Kidney (tissue), 14 donors: ENCODE results near the gene CEP104. TPM values are rescaled to one million over a fixed set of nuclear protein-coding genes. Genes with fewer than 3 reads are reported as not detected.

Experiments
- DNase-seq, 5 donors: peaks; one replicate each; pipeline ENCODE4 v3.0.0-alpha.2; 2013 to 2020
- FAIRE-seq: peaks from 2 replicates; lab custom pipeline; 2012; peaks lifted over from hg19 to GRCh38; lab: Jason Lieb, UNC
- H3K27ac ChIP-seq, 2 donors: one replicate each; pipeline ENCODE4 v1.7.0; 2013; ENCODE audit warnings: low read depth in 2 of 2, low read length in 2 of 2, inconsistent platforms in 1 of 2
- H3K27me3 ChIP-seq: one replicate; pipeline ENCODE4 v1.7.1; 2013; ENCODE audit warnings: low read length, inconsistent platforms; ENCODE audit not compliant: control insufficient read depth, insufficient read depth
- H3K36me3 ChIP-seq, 3 donors: one replicate each; pipeline versions ENCODE4 v1.7.0 to v1.7.1; 2013; ENCODE audit warnings: low read length in 3 of 3, control low read depth in 1 of 3, inconsistent platforms in 1 of 3; ENCODE audit not compliant: insufficient read depth in 3 of 3, control insufficient read depth in 2 of 3
- H3K4me1 ChIP-seq, 3 donors: one replicate each; pipeline versions ENCODE4 v1.7.0 to v1.7.1; 2013; ENCODE audit warnings: low read length in 3 of 3, inconsistent platforms in 1 of 3, low read depth in 1 of 3; ENCODE audit not compliant: control insufficient read depth in 2 of 3, insufficient read depth in 2 of 3
- H3K4me3 ChIP-seq, 3 donors: one replicate each; pipeline versions ENCODE4 v1.7.0 to v1.8.1; 2013; ENCODE audit warnings: low read length in 3 of 3, control low read depth in 1 of 3, inconsistent platforms in 1 of 3
- H3K9ac ChIP-seq, 3 donors: one replicate each; pipeline versions ENCODE4 v1.7.0 to v1.7.1; 2013; ENCODE audit warnings: low read length in 3 of 3, control low read depth in 1 of 3, inconsistent platforms in 1 of 3
- H3K9me3 ChIP-seq, 3 donors: one replicate each; pipeline versions ENCODE4 v1.7.0 to v1.7.1; 2013; ENCODE audit warnings: low read length in 3 of 3, control low read depth in 1 of 3, inconsistent platforms in 1 of 3; ENCODE audit not compliant: control insufficient read depth in 2 of 3, insufficient read depth in 1 of 3
- intact Hi-C: fragments of 100-400 bp; cut with DNase I; formaldehyde crosslinking; loops from one replicate; pipeline ENCODE4 v1.11.1; 2022
- polyA plus RNA-seq: library from polyadenylated mRNA; stranded (reverse); fragments of 350-450 nt; fragmentation: Illumina TruSeq; extraction: RNeasy Lipid Tissue Mini Kit (QIAGEN cat#74804); gene quantifications from one replicate; pipeline ENCODE4 v1.2.3, GENCODE V29; 2014; ENCODE audit warnings: low read depth, low replicate concordance; ENCODE audit not compliant: insufficient read depth
- total RNA-seq: library from RNA; stranded (reverse); fragmentation: NEBNext Ultra II Directional; extraction: Animal tissue kit (Norgen Biotek cat#: 25700); gene quantifications from one replicate; pipeline ENCODE4 v1.2.1, GENCODE V29; 2021
- TF ChIP-seq, protein P1 (sequence below): IDR thresholded peaks from 3 replicates; pipeline ENCODE4 v1.5.1; 2012; ENCODE audit warnings: mild to moderate bottlenecking, moderate library complexity, borderline replicate concordance; ENCODE audit not compliant: insufficient read depth; ENCODE audit errors: extremely low read depth
- donor health status: control.
- donor health status: control.
- donor health status: control.
- donor health status: control.
- donor health status: control.
- donor health status: DM: yes; HTN: yes; CAD: no.
- donor health status: Normal renal cell carcinoma (clear cell type).

The CEP104 gene
- total and polyA plus RNA-seq, 2 donors from 2014 or later = 11.1 to 51.2 TPM

DNA sequence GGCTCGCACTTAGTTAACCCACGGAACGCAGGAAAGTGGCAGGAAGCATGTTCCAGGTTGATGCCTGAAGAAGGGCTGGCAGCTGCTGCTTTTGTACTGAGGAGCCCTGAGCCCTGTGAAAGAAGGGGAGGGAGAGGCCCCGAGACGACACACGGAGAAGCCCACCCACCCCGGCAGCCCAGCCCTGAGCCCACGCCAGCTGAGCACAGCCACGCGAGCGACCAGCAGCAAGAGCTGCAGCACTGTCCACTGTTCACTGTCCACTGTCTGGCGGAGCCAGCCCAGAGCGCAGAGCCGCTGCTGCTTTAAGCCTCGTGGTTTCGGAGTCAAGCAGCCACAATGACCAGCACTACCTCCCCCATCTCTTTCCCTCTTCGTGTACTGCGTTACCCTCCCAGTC is 66.1 kb downstream of the CEP104 start:
- FAIRE-seq (no peak), DNase-seq (peak in 1 of 5 donors; percentile 58)
- Histone ChIP-seq H3K4me3 (no peak overlapping the region), H3K36me3 (peaks cover 0 to 7% (median 3%) of the 10 kb centered on the region in 3 donors), H3K4me1 (peaks cover 0 to 9% (median 4%) of the 10 kb centered on the region in 3 donors), H3K27ac (no peak overlapping the region), H3K9me3 (no peaks in the 10 kb centered on the region), H3K9ac (no peak overlapping the region), H3K27me3 (no peaks in the 10 kb centered on the region)
- TF ChIP-seq, protein P1, sequence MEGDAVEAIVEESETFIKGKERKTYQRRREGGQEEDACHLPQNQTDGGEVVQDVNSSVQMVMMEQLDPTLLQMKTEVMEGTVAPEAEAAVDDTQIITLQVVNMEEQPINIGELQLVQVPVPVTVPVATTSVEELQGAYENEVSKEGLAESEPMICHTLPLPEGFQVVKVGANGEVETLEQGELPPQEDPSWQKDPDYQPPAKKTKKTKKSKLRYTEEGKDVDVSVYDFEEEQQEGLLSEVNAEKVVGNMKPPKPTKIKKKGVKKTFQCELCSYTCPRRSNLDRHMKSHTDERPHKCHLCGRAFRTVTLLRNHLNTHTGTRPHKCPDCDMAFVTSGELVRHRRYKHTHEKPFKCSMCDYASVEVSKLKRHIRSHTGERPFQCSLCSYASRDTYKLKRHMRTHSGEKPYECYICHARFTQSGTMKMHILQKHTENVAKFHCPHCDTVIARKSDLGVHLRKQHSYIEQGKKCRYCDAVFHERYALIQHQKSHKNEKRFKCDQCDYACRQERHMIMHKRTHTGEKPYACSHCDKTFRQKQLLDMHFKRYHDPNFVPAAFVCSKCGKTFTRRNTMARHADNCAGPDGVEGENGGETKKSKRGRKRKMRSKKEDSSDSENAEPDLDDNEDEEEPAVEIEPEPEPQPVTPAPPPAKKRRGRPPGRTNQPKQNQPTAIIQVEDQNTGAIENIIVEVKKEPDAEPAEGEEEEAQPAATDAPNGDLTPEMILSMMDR = no peak
- intact Hi-C loops = no loop called here

DNA sequence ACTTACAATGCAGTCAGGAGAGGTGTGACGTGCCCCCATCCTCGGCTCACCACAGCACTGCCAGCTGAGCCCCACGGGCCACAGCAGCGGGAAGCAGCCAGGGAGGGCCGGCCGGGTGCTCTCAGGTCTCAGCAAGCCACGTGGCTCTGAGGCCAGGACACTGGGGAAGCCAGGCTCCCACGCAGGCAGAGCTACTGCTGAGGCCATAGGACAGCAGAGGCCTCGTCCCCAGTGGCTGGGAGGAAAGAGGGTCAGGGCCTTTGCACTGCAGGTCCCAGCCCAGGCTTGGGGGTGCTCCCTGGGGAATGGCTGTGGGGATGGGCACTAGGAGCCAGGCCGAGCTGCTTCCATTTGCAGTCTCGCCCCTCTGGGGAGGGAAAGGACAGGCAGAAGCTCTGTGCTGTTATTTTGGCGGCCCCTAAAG is 66.5 kb downstream of the CEP104 start:
- FAIRE-seq = no peak
- TF ChIP-seq, protein P1 = no peak
- Histone ChIP-seq H3K9ac (no peak overlapping the region), H3K27ac (no peak overlapping the region), H3K4me1 (peaks cover 0 to 9% (median 4%) of the 10 kb centered on the region in 3 donors), H3K27me3 (no peaks in the 10 kb centered on the region), H3K36me3 (peaks cover 0 to 7% (median 3%) of the 10 kb centered on the region in 3 donors), H3K9me3 (no peaks in the 10 kb centered on the region), H3K4me3 (no peak overlapping the region)
- intact Hi-C loops = no loop called here
- peak in 1 of 5 donors; percentile 76 for DNase-seq

DNA sequence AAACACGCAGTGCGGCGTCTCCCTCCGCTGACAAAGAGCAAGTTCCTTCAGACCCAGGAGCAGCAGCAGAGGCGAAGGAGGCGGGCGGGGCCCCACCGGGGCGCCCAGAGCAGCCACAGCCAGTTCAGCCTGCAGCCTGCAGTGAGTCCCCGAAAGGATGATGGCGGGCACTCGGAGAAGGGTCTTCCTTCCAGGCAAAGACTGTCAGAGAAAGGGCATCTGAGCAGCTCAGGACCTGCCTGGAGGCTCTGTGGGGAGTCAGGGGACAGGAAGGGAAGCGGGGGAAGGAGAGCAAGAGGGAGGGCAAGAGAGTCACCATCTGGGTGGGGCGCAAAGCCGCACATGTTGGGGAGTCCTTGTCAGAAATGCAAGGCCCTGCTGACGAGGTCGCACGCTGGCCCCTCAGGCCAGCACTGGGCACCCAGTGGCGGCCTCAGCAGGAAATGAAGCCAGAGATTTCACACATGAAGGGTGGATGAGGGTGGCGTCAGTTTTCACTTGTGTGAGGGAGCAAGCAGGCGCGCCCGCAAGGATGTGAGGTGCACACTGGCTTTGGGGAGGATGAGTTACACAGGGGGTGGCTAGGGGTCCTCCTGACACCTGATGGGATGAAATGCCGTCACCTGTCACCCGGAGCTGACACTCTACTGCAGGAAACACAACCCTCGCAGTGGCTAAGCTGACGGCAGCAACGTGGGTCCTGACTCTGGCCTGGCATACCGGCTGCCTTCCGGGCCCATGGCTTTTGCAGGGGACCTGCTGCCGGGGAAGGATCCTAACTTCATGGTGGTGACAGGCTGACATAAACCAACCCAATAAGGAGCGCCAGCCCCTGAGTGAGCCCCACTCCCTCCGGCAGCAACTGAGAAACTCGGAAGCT is 67.3 kb downstream of the CEP104 start:
- Histone ChIP-seq H3K4me3 (no peak overlapping the region), H3K36me3 (peaks cover 0 to 7% (median 3%) of the 10 kb centered on the region in 3 donors), H3K9me3 (no peaks in the 10 kb centered on the region), H3K27me3 (no peaks in the 10 kb centered on the region), H3K4me1 (peaks cover 0 to 6% (median 0%) of the 10 kb centered on the region in 3 donors), H3K27ac (no peak overlapping the region), H3K9ac (no peak overlapping the region)
- no peak for FAIRE-seq
- TF ChIP-seq, protein P1 = no peak
- intact Hi-C loops = no loop called here
- DNase-seq = peak in 2 of 5 donors; percentile 31 to 61
